ENCODE results near the gene TBK1. TPM values are rescaled to one million over a fixed set of nuclear protein-coding genes. Genes with fewer than 3 reads are reported as not detected.

Gene TBK1
- total and polyA plus RNA-seq, 2 of the 13 experiments (the other 11 are each of a cell fraction or from before 2014, with no cell fraction given): 10.3 to 25.2 TPM

DNA sequence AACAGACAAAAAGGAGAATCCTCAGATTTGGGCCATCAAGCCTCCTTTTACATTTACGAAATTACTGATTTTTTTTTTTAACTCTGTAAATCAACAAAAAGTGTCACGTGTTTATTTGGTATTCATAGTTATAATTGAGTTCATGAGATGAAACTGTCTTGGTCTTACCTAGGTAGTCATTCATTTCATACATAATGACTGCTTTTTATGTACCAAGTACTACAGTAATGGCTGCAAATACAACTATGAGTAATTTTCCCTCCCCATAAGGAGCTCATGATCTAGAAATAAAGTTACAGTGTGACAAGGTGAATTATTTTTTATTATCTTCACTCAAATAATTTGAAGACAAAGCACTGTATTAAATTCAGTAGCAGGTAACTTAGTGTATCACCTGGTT, 6.4 kb upstream of the TBK1 start:
- peak; percentile 24; the same call in 1 of the 2 replicates for TF ChIP-seq RBFOX2 (IDR thresholded peaks at IDR 0.05; ENCODE audit: low read depth, low read length)
- TF ChIP-seq, protein P1, sequence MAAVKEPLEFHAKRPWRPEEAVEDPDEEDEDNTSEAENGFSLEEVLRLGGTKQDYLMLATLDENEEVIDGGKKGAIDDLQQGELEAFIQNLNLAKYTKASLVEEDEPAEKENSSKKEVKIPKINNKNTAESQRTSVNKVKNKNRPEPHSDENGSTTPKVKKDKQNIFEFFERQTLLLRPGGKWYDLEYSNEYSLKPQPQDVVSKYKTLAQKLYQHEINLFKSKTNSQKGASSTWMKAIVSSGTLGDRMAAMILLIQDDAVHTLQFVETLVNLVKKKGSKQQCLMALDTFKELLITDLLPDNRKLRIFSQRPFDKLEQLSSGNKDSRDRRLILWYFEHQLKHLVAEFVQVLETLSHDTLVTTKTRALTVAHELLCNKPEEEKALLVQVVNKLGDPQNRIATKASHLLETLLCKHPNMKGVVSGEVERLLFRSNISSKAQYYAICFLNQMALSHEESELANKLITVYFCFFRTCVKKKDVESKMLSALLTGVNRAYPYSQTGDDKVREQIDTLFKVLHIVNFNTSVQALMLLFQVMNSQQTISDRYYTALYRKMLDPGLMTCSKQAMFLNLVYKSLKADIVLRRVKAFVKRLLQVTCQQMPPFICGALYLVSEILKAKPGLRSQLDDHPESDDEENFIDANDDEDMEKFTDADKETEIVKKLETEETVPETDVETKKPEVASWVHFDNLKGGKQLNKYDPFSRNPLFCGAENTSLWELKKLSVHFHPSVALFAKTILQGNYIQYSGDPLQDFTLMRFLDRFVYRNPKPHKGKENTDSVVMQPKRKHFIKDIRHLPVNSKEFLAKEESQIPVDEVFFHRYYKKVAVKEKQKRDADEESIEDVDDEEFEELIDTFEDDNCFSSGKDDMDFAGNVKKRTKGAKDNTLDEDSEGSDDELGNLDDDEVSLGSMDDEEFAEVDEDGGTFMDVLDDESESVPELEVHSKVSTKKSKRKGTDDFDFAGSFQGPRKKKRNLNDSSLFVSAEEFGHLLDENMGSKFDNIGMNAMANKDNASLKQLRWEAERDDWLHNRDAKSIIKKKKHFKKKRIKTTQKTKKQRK (IDR thresholded peaks at IDR 0.05; ENCODE audit: low read length): no peak
- H3K9me3 ChIP-seq (ENCODE audit: low read length): no peaks in the 10 kb centered on the region
- WGBS (ENCODE audit: low lambda C conversion rate): 97% methylated on average over 2 of the region's 2 CpGs
- in situ Hi-C loops (cut with HindIII; ENCODE audit: extremely low pct_ligation_motif_present, low pct_unique_long_range_greater_than_20kb): no loop called here
- intact Hi-C loops (cut with micrococcal nuclease; ENCODE audit: unreplicated experiment): loop anchor here (1.0 kb wide), 1 partner anchor 15 kb away; no protein-coding TSS in a partner anchor
- H3K27me3 ChIP-seq (ENCODE audit: control insufficient read depth in 1 of 2, insufficient read depth in 2 of 2, low read length in 2 of 2): no peaks in the 10 kb centered on the region
- DNase-seq (ENCODE audit: low spot score) (no peak), FAIRE-seq (no peak), ATAC-seq (no peak)
- H3K4me3 ChIP-seq (replicated peaks in 1 of 3; ENCODE audit: insufficient read depth in 1 of 3, low read depth in 2 of 3, low read length in 3 of 3): no peak overlapping the region
- peaks cover 10 to 66% of the 10 kb centered on the region in 2 experiments for H3K36me3 ChIP-seq (replicated peaks in 1 of 2; ENCODE audit: control insufficient read depth in 1 of 2, insufficient read depth in 2 of 2, low read length in 2 of 2)
- H3K9ac ChIP-seq (ENCODE audit: insufficient read depth, low read depth, low read length): no peak overlapping the region
- no peaks in the 10 kb centered on the region for H3K79me2 ChIP-seq (ENCODE audit: insufficient read depth, low read length)
- ChIA-PET POLR2A (no interaction called here), CTCF (ENCODE audit: low intra/inter-chr PET ratio, low total read pairs) (no interaction called here)
- H3K4me2 ChIP-seq (ENCODE audit: low read depth, low read length): no peak overlapping the region
- no peak overlapping the region for H3K27ac ChIP-seq (ENCODE audit: extremely low read length, insufficient read depth, low read length)
- peaks cover 5% of the 10 kb centered on the region for H3K4me1 ChIP-seq (ENCODE audit: insufficient read depth, low read length)
- BruUV-seq (replicated peaks): no TSS peak
- no peak overlapping the region for H2AFZ ChIP-seq (ENCODE audit: low read length)
- H4K20me1 ChIP-seq (ENCODE audit: insufficient read depth, low read length): no peaks in the 10 kb centered on the region

DNA sequence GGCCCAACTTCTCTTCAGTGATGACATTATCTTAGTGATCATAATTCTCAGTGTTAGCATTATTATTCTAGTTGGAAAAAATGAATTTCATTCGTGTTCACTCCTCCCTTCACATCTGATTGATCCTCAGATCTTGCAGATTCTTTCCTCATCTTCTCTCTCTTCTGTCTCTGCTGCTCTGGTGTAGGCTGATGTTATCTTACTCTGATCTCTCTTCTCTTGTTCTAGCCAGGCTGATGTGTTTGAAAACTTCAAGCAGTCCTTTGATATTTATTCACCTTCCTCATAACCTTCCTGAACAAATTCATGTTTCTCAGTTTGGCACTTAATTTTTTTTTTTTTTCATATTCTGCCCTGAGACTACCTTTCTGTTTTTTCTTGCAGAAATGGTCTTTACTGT, 5.6 kb upstream of the TBK1 start:
- in situ Hi-C loops (cut with HindIII; ENCODE audit: extremely low pct_ligation_motif_present, low pct_unique_long_range_greater_than_20kb) (no loop called here), intact Hi-C loops (cut with micrococcal nuclease; ENCODE audit: unreplicated experiment) (no loop called here)
- 91% methylated on average over 1 of the region's 1 CpG for WGBS (ENCODE audit: low lambda C conversion rate)
- Histone ChIP-seq H3K27ac (ENCODE audit: extremely low read length, insufficient read depth, low read length) (no peak overlapping the region), H3K27me3 (ENCODE audit: control insufficient read depth in 1 of 2, insufficient read depth in 2 of 2, low read length in 2 of 2) (no peaks in the 10 kb centered on the region), H3K4me2 (ENCODE audit: low read depth, low read length) (no peak overlapping the region), H3K4me3 (replicated peaks in 1 of 3; ENCODE audit: insufficient read depth in 1 of 3, low read depth in 2 of 3, low read length in 3 of 3) (no peak overlapping the region), H3K9ac (ENCODE audit: insufficient read depth, low read depth, low read length) (no peak overlapping the region), H2AFZ (ENCODE audit: low read length) (no peak overlapping the region), H3K36me3 (replicated peaks in 1 of 2; ENCODE audit: control insufficient read depth in 1 of 2, insufficient read depth in 2 of 2, low read length in 2 of 2) (peaks cover 8 to 60% of the 10 kb centered on the region in 2 experiments), H3K79me2 (ENCODE audit: insufficient read depth, low read length) (no peaks in the 10 kb centered on the region), H4K20me1 (ENCODE audit: insufficient read depth, low read length) (no peaks in the 10 kb centered on the region), H3K9me3 (ENCODE audit: low read length) (no peaks in the 10 kb centered on the region), H3K4me1 (ENCODE audit: insufficient read depth, low read length) (peaks cover 12% of the 10 kb centered on the region)
- ChIA-PET POLR2A (no interaction called here), CTCF (ENCODE audit: low intra/inter-chr PET ratio, low total read pairs) (no interaction called here)
- ATAC-seq (no peak), FAIRE-seq (no peak), DNase-seq (ENCODE audit: low spot score) (no peak)
- no TSS peak for BruUV-seq (replicated peaks)
- TF ChIP-seq, protein P2, sequence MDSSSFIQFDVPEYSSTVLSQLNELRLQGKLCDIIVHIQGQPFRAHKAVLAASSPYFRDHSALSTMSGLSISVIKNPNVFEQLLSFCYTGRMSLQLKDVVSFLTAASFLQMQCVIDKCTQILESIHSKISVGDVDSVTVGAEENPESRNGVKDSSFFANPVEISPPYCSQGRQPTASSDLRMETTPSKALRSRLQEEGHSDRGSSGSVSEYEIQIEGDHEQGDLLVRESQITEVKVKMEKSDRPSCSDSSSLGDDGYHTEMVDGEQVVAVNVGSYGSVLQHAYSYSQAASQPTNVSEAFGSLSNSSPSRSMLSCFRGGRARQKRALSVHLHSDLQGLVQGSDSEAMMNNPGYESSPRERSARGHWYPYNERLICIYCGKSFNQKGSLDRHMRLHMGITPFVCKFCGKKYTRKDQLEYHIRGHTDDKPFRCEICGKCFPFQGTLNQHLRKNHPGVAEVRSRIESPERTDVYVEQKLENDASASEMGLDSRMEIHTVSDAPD (CRISPR knock-in tag; IDR thresholded peaks at IDR 0.05): no peak
- no peak for TF ChIP-seq SCMH1 (CRISPR knock-in tag; IDR thresholded peaks at IDR 0.05; ENCODE audit: borderline replicate concordance)
- TF ChIP-seq, protein P3, sequence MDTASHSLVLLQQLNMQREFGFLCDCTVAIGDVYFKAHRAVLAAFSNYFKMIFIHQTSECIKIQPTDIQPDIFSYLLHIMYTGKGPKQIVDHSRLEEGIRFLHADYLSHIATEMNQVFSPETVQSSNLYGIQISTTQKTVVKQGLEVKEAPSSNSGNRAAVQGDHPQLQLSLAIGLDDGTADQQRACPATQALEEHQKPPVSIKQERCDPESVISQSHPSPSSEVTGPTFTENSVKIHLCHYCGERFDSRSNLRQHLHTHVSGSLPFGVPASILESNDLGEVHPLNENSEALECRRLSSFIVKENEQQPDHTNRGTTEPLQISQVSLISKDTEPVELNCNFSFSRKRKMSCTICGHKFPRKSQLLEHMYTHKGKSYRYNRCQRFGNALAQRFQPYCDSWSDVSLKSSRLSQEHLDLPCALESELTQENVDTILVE (CRISPR knock-in tag; IDR thresholded peaks at IDR 0.05): no peak
- no peak for TF ChIP-seq PHF8 (CRISPR knock-in tag; IDR thresholded peaks at IDR 0.05)
- no peak for TF ChIP-seq TEAD3 (CRISPR knock-in tag; optimal IDR thresholded peaks at IDR 0.05; ENCODE audit: borderline replicate concordance)
- TF ChIP-seq HIVEP1 (CRISPR knock-in tag; IDR thresholded peaks at IDR 0.05): no peak
- TF ChIP-seq, protein P4, sequence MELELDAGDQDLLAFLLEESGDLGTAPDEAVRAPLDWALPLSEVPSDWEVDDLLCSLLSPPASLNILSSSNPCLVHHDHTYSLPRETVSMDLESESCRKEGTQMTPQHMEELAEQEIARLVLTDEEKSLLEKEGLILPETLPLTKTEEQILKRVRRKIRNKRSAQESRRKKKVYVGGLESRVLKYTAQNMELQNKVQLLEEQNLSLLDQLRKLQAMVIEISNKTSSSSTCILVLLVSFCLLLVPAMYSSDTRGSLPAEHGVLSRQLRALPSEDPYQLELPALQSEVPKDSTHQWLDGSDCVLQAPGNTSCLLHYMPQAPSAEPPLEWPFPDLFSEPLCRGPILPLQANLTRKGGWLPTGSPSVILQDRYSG (CRISPR knock-in tag; IDR thresholded peaks at IDR 0.05): no peak
